Measurements from ENCODE around the gene TMEM131L. TPM values are rescaled to one million over a fixed set of nuclear protein-coding genes. Genes with fewer than 3 reads are reported as not detected.

Gene TMEM131L
- total RNA-seq, 1 donor from 2014 or later = 60.2 TPM

GRCh38 chr4:153527690-153528089 is 61.5 kb downstream of the TMEM131L start:
- Mint-ChIP-seq H3K27ac (ENCODE audit: unreplicated experiment) (no peak overlapping the region), H3K9me3 (ENCODE audit: unreplicated experiment) (peaks cover 16% of the 10 kb centered on the region), H3K4me1 (ENCODE audit: low read depth, unreplicated experiment) (peaks cover 66% of the 10 kb centered on the region), H3K4me3 (ENCODE audit: unreplicated experiment) (no peak overlapping the region), H3K27me3 (ENCODE audit: unreplicated experiment) (peaks cover 8% of the 10 kb centered on the region), H3K36me3 (ENCODE audit: unreplicated experiment) (peaks cover 5% of the 10 kb centered on the region)
- DNase-seq = no peak
- TF ChIP-seq, protein P1, sequence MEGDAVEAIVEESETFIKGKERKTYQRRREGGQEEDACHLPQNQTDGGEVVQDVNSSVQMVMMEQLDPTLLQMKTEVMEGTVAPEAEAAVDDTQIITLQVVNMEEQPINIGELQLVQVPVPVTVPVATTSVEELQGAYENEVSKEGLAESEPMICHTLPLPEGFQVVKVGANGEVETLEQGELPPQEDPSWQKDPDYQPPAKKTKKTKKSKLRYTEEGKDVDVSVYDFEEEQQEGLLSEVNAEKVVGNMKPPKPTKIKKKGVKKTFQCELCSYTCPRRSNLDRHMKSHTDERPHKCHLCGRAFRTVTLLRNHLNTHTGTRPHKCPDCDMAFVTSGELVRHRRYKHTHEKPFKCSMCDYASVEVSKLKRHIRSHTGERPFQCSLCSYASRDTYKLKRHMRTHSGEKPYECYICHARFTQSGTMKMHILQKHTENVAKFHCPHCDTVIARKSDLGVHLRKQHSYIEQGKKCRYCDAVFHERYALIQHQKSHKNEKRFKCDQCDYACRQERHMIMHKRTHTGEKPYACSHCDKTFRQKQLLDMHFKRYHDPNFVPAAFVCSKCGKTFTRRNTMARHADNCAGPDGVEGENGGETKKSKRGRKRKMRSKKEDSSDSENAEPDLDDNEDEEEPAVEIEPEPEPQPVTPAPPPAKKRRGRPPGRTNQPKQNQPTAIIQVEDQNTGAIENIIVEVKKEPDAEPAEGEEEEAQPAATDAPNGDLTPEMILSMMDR (IDR thresholded peaks at IDR 0.05; ENCODE audit: partially characterized antibody, unreplicated experiment) = no peak

DNA sequence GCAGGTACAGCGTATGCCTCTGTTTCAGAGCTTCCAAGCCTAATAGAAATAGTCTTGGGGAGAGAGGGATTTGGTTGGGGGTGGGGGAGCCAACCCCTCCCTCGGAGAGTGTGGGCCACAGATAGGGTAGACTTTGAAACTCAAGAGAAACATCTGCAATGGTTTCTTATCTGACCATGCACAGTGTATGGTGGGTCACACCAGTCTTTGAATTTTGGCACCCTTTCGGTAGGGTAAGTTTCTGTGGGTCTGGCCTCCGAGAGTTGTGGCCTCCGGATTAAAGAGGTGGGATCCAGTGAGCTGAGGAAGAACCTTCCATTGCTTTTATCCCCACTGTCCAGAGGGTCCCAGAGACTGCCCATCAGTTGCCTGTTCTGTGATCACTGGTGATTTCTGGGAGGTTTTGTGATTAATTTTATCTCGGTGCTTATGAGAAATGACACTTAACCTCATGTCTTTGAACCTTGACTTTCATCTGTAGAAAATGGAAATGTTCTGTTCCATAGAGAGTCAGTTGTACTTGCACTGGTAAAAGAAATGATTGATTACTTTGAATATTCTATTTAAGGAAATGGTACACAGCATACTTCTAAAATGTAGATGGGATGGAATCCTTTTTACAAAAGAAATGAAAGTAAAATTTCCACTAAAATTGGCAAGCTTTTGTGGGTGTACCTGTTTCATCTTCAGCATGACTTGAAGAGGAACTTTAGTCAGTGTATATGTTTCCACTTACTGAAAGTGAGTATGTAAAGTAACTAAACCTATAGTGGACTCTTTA is 62.7 kb downstream of the TMEM131L start:
- H3K36me3 Mint-ChIP-seq (ENCODE audit: unreplicated experiment) = peaks cover 5% of the 10 kb centered on the region
- H3K27ac Mint-ChIP-seq (ENCODE audit: unreplicated experiment) = peak overlapping the region; percentile 6
- H3K27me3 Mint-ChIP-seq (ENCODE audit: unreplicated experiment) = peaks cover 4% of the 10 kb centered on the region
- TF ChIP-seq, protein P1 (IDR thresholded peaks at IDR 0.05; ENCODE audit: partially characterized antibody, unreplicated experiment) = no peak
- peaks cover 61% of the 10 kb centered on the region for H3K4me1 Mint-ChIP-seq (ENCODE audit: low read depth, unreplicated experiment)
- H3K9me3 Mint-ChIP-seq (ENCODE audit: unreplicated experiment) = peaks cover 16% of the 10 kb centered on the region
- H3K4me3 Mint-ChIP-seq (ENCODE audit: unreplicated experiment) = peak overlapping the region; percentile 22
- DNase-seq = no peak

DNA sequence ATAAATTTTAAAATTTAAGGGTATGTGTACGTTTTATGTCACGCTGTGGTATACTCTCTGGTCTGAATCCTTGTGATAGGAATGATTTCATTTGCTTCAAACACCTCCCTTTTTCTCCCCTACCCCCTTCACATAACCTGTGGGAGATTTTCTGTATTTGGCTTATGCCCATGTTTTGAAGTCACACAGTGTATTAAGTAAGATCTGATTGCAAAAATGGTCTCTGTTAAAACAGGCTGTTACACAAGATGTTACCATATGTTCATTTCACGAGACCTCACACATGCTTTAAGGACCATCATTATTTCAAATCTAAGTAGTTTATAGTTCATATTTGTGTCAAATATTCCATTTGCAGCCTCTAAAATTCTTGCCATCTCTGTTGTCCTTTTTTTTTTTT is 63.5 kb downstream of the TMEM131L start:
- peaks cover 5% of the 10 kb centered on the region for H3K36me3 Mint-ChIP-seq (ENCODE audit: unreplicated experiment)
- H3K4me3 Mint-ChIP-seq (ENCODE audit: unreplicated experiment) = peak overlapping the region; percentile 26
- TF ChIP-seq, protein P1 (IDR thresholded peaks at IDR 0.05; ENCODE audit: partially characterized antibody, unreplicated experiment) = no peak
- peaks cover 59% of the 10 kb centered on the region for H3K4me1 Mint-ChIP-seq (ENCODE audit: low read depth, unreplicated experiment)
- peaks cover 19% of the 10 kb centered on the region for H3K9me3 Mint-ChIP-seq (ENCODE audit: unreplicated experiment)
- no peak for DNase-seq
- H3K27ac Mint-ChIP-seq (ENCODE audit: unreplicated experiment) = peak overlapping the region; percentile 79
- peaks cover 4% of the 10 kb centered on the region for H3K27me3 Mint-ChIP-seq (ENCODE audit: unreplicated experiment)

- H3K4me3 Mint-ChIP-seq (ENCODE audit: unreplicated experiment) = no peak overlapping the region
- TF ChIP-seq, protein P1 (IDR thresholded peaks at IDR 0.05; ENCODE audit: partially characterized antibody, unreplicated experiment) = no peak
- H3K9me3 Mint-ChIP-seq (ENCODE audit: unreplicated experiment) = peaks cover 19% of the 10 kb centered on the region
- peaks cover 6% of the 10 kb centered on the region for H3K27me3 Mint-ChIP-seq (ENCODE audit: unreplicated experiment)
- peak overlapping the region; percentile 79 for H3K27ac Mint-ChIP-seq (ENCODE audit: unreplicated experiment)
- H3K4me1 Mint-ChIP-seq (ENCODE audit: low read depth, unreplicated experiment) = peaks cover 62% of the 10 kb centered on the region
- no peak for DNase-seq
- H3K36me3 Mint-ChIP-seq (ENCODE audit: unreplicated experiment) = peaks cover 5% of the 10 kb centered on the region
Measured at GRCh38 chr4:153530284-153530999, 64.3 kb downstream of the TMEM131L start.

- H3K4me3 Mint-ChIP-seq (ENCODE audit: unreplicated experiment) = no peak overlapping the region
- H3K27me3 Mint-ChIP-seq (ENCODE audit: unreplicated experiment) = peaks cover 7% of the 10 kb centered on the region
- no peak for DNase-seq
- H3K9me3 Mint-ChIP-seq (ENCODE audit: unreplicated experiment) = peaks cover 19% of the 10 kb centered on the region
- peak overlapping the region; percentile 46 for H3K27ac Mint-ChIP-seq (ENCODE audit: unreplicated experiment)
- TF ChIP-seq, protein P1 (IDR thresholded peaks at IDR 0.05; ENCODE audit: partially characterized antibody, unreplicated experiment) = no peak
- peaks cover 65% of the 10 kb centered on the region for H3K4me1 Mint-ChIP-seq (ENCODE audit: low read depth, unreplicated experiment)
- peaks cover 5% of the 10 kb centered on the region for H3K36me3 Mint-ChIP-seq (ENCODE audit: unreplicated experiment)
Measured at GRCh38 chr4:153531000-153531358, 64.8 kb downstream of the TMEM131L start.
